Islet precursor cell (in vitro differentiated cells): Measurements from ENCODE around the gene IMP3.
"Not testable (repeated sequence)": the region's sequence is repeated elsewhere in the genome, so short reads cannot be mapped to it uniquely, and the experiment has no call there.

Experiments used
- DNase-seq: peaks from one replicate; pipeline ENCODE4 v3.0.0-alpha.2; 2018

IMP3 gene

GRCh38 chr15:75649848-75650247 lies 9.8 kb upstream of the IMP3 start:
- no peak for DNase-seq

GRCh38 chr15:75649045-75649761 lies 9.2 kb upstream of the IMP3 start:
- DNase-seq = no peak

GRCh38 chr15:75648156-75649000 lies 8.4 kb upstream of the IMP3 start:
- DNase-seq = peak; percentile 75

- DNase-seq = peak; percentile 93
Observed at GRCh38 chr15:75647370-75648155, 7.5 kb upstream of the IMP3 start, which contains the start of gene SNX33. TSS of gene SNX33 (plus strand) at chr15:75647912. CDS start at chr15:75649103, 1,191 bp downstream.

GRCh38 chr15:75646944-75647364 lies 6.9 kb upstream of the IMP3 start:
- DNase-seq = no peak

GRCh38 chr15:75646112-75646943 lies 6.3 kb upstream of the IMP3 start:
- no peak for DNase-seq

GRCh38 chr15:75644376-75644775 lies 4.4 kb upstream of the IMP3 start:
- no peak for DNase-seq

- no peak for DNase-seq
Observed at GRCh38 chr15:75641603-75642002, 1.6 kb upstream of the IMP3 start.

GRCh38 chr15:75641179-75641503 lies 1.1 kb upstream of the IMP3 start:
- no peak for DNase-seq

GRCh38 chr15:75640483-75641178 lies 607 bp upstream of the IMP3 start:
- no peak for DNase-seq

- no peak for DNase-seq
Observed at GRCh38 chr15:75639191-75639708, 774 bp downstream of the IMP3 start.

- no peak for DNase-seq
Observed at GRCh38 chr15:75637245-75638009, 2.6 kb downstream of the IMP3 start.

- no peak for DNase-seq
Observed at GRCh38 chr15:75636026-75636425, 4.0 kb downstream of the IMP3 start.

- not testable (repeated sequence) for DNase-seq
Observed at GRCh38 chr15:75633922-75634321, 6.1 kb downstream of the IMP3 start.

- no peak for DNase-seq
Observed at GRCh38 chr15:75631935-75632334, 8.1 kb downstream of the IMP3 start.

GRCh38 chr15:75625542-75626347 lies 14.3 kb downstream of the IMP3 start, which contains the start of gene SNUPN:
TSS of gene SNUPN (minus strand) at chr15:75625725. CDS start at chr15:75621051, 4,674 bp downstream.
- DNase-seq = peak; percentile 98

GRCh38 chr15:75622505-75622904 lies 17.5 kb downstream of the IMP3 start:
- DNase-seq = no peak

- no peak for DNase-seq
Observed at GRCh38 chr15:75620841-75621391, 19.1 kb downstream of the IMP3 start.

GRCh38 chr15:75620058-75620820 lies 19.8 kb downstream of the IMP3 start:
- no peak for DNase-seq
